OCI-LY7 (cell line): ENCODE results near the gene SH3PXD2A.

Experiments
- CTCF ChIP-seq: fragments of 200-600 bp; sonication (generic); conservative IDR thresholded peaks from 2 replicates; pipeline ENCODE4 v1.5.1; 2014; ENCODE audit warnings: mild to moderate bottlenecking, antibody characterized with exemption, low read length, moderate library complexity, mixed read lengths
- EZH2phosphoT487 ChIP-seq: fragments of 200-600 bp; sonication (generic); IDR thresholded peaks from 2 replicates; pipeline ENCODE4 v1.6.1; 2018; ENCODE audit warnings: low read depth, borderline replicate concordance, mild to moderate bottlenecking, mixed run types, antibody characterized with exemption, low read length, moderate library complexity, mixed read lengths

GRCh38 chr10:103652599-103653281 is 202.6 kb downstream of the SH3PXD2A start:
- TF ChIP-seq CTCF: no peak
- TF ChIP-seq EZH2phosphoT487: no peak
